HL-60 (cell line): Measurements from ENCODE around the gene NIPBL.

Source experiments
- DNase-seq, 2 experiments: peaks; one replicate each; pipeline ENCODE4 v3.0.0-alpha.2; 2010 to 2020; ENCODE audit warnings: low read depth in 1 of 2, low spot score in 1 of 2
- H3K27ac ChIP-seq: fragments of 250-450 bp; sonication (Bioruptor Pico); replicated peaks from 2 replicates; pipeline ENCODE4 v1.5.1; 2020; ENCODE audit warnings: mild to moderate bottlenecking, moderate library complexity
- H3K27me3 ChIP-seq: fragments of 250-450 bp; sonication (Bioruptor Pico); 2 replicates; pipeline ENCODE4 v1.5.1; 2021; ENCODE audit warnings: mild to moderate bottlenecking, moderate library complexity; ENCODE audit not compliant: insufficient read depth, poor library complexity, severe bottlenecking
- H3K4me3 ChIP-seq: replicated peaks from 2 replicates; pipeline ENCODE4 v1.5.1; 2011; ENCODE audit warnings: mild to moderate bottlenecking, control low read depth, low read length; ENCODE audit not compliant: insufficient read depth
- GABPA ChIP-seq: IDR thresholded peaks from 2 replicates; pipeline ENCODE4 v1.6.1; 2012; ENCODE audit warnings: low read depth
- POLR2AphosphoS5 ChIP-seq: IDR thresholded peaks from 2 replicates; pipeline ENCODE4 v1.6.1; 2012; ENCODE audit warnings: low read depth
- SPI1 ChIP-seq: IDR thresholded peaks from 2 replicates; pipeline ENCODE4 v1.6.1; 2012; ENCODE audit warnings: low read depth, mild to moderate bottlenecking, borderline replicate concordance
- TF ChIP-seq, protein P1 (sequence below): IDR thresholded peaks from 2 replicates; pipeline ENCODE4 v1.6.1; 2012; ENCODE audit warnings: low read depth; ENCODE audit not compliant: insufficient replicate concordance
- TF ChIP-seq, protein P2 (sequence below): IDR thresholded peaks from one replicate; pipeline ENCODE4 v1.5.1; 2011; ENCODE audit warnings: low read length, control low read depth, inconsistent platforms; ENCODE audit not compliant: insufficient read depth

Gene NIPBL

GRCh38 chr5:37086466-37087173 is 210.1 kb downstream of the NIPBL start:
- DNase-seq: no peak
- TF ChIP-seq, protein P1, sequence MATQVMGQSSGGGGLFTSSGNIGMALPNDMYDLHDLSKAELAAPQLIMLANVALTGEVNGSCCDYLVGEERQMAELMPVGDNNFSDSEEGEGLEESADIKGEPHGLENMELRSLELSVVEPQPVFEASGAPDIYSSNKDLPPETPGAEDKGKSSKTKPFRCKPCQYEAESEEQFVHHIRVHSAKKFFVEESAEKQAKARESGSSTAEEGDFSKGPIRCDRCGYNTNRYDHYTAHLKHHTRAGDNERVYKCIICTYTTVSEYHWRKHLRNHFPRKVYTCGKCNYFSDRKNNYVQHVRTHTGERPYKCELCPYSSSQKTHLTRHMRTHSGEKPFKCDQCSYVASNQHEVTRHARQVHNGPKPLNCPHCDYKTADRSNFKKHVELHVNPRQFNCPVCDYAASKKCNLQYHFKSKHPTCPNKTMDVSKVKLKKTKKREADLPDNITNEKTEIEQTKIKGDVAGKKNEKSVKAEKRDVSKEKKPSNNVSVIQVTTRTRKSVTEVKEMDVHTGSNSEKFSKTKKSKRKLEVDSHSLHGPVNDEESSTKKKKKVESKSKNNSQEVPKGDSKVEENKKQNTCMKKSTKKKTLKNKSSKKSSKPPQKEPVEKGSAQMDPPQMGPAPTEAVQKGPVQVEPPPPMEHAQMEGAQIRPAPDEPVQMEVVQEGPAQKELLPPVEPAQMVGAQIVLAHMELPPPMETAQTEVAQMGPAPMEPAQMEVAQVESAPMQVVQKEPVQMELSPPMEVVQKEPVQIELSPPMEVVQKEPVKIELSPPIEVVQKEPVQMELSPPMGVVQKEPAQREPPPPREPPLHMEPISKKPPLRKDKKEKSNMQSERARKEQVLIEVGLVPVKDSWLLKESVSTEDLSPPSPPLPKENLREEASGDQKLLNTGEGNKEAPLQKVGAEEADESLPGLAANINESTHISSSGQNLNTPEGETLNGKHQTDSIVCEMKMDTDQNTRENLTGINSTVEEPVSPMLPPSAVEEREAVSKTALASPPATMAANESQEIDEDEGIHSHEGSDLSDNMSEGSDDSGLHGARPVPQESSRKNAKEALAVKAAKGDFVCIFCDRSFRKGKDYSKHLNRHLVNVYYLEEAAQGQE: no peak
- TF ChIP-seq SPI1: no peak
- TF ChIP-seq POLR2AphosphoS5: no peak
- TF ChIP-seq, protein P2, sequence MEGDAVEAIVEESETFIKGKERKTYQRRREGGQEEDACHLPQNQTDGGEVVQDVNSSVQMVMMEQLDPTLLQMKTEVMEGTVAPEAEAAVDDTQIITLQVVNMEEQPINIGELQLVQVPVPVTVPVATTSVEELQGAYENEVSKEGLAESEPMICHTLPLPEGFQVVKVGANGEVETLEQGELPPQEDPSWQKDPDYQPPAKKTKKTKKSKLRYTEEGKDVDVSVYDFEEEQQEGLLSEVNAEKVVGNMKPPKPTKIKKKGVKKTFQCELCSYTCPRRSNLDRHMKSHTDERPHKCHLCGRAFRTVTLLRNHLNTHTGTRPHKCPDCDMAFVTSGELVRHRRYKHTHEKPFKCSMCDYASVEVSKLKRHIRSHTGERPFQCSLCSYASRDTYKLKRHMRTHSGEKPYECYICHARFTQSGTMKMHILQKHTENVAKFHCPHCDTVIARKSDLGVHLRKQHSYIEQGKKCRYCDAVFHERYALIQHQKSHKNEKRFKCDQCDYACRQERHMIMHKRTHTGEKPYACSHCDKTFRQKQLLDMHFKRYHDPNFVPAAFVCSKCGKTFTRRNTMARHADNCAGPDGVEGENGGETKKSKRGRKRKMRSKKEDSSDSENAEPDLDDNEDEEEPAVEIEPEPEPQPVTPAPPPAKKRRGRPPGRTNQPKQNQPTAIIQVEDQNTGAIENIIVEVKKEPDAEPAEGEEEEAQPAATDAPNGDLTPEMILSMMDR: no peak
- no peak for TF ChIP-seq GABPA
- Histone ChIP-seq H3K27me3 (no peaks in the 10 kb centered on the region), H3K4me3 (no peak overlapping the region), H3K27ac (no peak overlapping the region)

DNA sequence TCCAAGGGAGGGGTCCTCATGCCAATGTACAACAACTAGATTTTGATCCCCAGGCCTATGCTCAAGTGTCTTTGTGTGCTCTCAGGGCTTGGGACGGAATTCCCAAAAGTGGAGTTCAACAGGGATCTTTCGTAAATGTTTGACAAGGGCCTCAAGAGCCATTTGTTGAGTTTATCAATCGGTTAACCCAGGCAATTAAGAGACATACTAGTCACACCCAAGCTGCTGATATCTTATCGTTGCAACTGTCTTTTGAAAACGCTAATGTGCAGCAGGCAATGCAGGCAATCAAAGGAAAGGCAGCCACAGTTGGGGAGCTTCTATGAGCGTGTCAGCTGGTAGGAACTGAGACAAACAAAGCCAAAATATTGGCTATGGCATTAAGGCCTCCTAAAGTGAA is 211.4 kb downstream of the NIPBL start:
- H3K27me3 ChIP-seq: no peaks in the 10 kb centered on the region

DNA sequence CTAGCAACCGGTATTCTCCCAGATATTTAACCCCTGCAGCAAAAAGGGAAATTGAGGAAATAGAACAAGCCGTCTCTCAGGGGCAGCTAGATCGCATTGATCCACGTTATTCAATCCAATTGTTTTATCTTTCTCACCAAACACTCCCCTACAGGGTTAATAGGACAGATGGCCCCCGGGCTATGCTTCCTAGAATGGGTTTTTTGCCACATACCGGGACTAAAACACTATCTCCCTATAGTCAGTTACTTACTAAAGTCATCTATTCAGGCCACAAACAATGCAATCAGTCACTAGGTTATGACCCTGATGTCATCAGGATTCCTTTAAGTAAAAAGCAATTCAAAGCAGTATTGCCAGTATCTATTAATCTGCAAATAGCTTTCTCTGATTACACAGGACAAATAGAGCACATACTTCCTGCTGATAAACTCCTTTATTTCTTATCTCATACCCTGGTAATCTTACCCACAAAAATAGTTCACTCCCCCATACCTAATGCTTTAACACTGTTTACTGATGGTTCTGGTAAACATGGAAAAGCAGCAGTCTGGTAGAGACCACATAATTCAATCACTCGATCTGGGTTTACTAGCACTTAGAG is 213.7 kb downstream of the NIPBL start:
- no peak for DNase-seq
- Histone ChIP-seq H3K27me3 (no peaks in the 10 kb centered on the region), H3K27ac (no peak overlapping the region), H3K4me3 (no peak overlapping the region)
- TF ChIP-seq SPI1 (no peak), GABPA (no peak), POLR2AphosphoS5 (no peak)
- TF ChIP-seq, protein P2: no peak
- TF ChIP-seq, protein P1: no peak

More for the DNA sequence above, 211.4 kb downstream of the NIPBL start:
- DNase-seq: no peak
- Histone ChIP-seq H3K4me3 (no peak overlapping the region), H3K27ac (no peak overlapping the region)
- TF ChIP-seq, protein P1: no peak
- no peak for TF ChIP-seq GABPA
- no peak for TF ChIP-seq SPI1
- TF ChIP-seq, protein P2: no peak
- TF ChIP-seq POLR2AphosphoS5: no peak
